Omental fat pad (tissue), 4 donors: ENCODE data around the gene ATP5ME. TPM values are rescaled to one million over a fixed set of nuclear protein-coding genes. Genes with fewer than 3 reads are reported as not detected.
"Not testable (repeated sequence)": the region's sequence is repeated elsewhere in the genome, so short reads cannot be mapped to it uniquely, and the experiment has no call there.

Experiments used
- ATAC-seq: fragments of 150-250 bp; one replicate; pipeline ENCODE4 v1.9.1; 2016; ENCODE audit warnings: mild to moderate bottlenecking, moderate library complexity; ENCODE audit not compliant: low FRiP score
- DNase-seq: peaks from one replicate; pipeline ENCODE4 v3.0.0-alpha.2; 2019; ENCODE audit warnings: low spot score
- CTCF ChIP-seq, 3 donors: fragments of 450-650 bp; IDR thresholded peaks; one replicate each; pipeline ENCODE4 v1.5.1; 2016 to 2017; ENCODE audit warnings: antibody characterized with exemption in 3 of 3, mild to moderate bottlenecking in 3 of 3, moderate library complexity in 2 of 3
- total RNA-seq, 4 donors: library from RNA; depleted of rRNA; stranded (reverse); fragments of >200 nt; gene quantifications; one replicate each; pipeline ENCODE4 v1.1.0, GENCODE V29; 2016

The ATP5ME gene
- total RNA-seq, 4 donors from 2014 or later: 54.3 to 147 (median 107) TPM

- TF ChIP-seq CTCF (IDR thresholded peaks at IDR 0.05): no peak
- no peak for DNase-seq
- ATAC-seq: no peak
Measured at GRCh38 chr4:637536-638280, 36.4 kb downstream of the ATP5ME start.

GRCh38 chr4:636628-637159 lies 37.4 kb downstream of the ATP5ME start:
- TF ChIP-seq CTCF (IDR thresholded peaks at IDR 0.05): no peak
- DNase-seq: no peak
- ATAC-seq: no peak

- ATAC-seq (no peak), DNase-seq (no peak)
- no peak for TF ChIP-seq CTCF (IDR thresholded peaks at IDR 0.05)
Measured at GRCh38 chr4:635851-636627, 38.0 kb downstream of the ATP5ME start.

GRCh38 chr4:635066-635835 lies 38.8 kb downstream of the ATP5ME start:
- ATAC-seq, DNase-seq: not testable (repeated sequence)

- DNase-seq: no peak
- ATAC-seq: no peak
- no peak for TF ChIP-seq CTCF (IDR thresholded peaks at IDR 0.05)
Measured at GRCh38 chr4:634599-634985, 39.5 kb downstream of the ATP5ME start.

GRCh38 chr4:633976-634598 lies 40.0 kb downstream of the ATP5ME start:
- ATAC-seq: no peak
- no peak for TF ChIP-seq CTCF (IDR thresholded peaks at IDR 0.05)
- no peak for DNase-seq

GRCh38 chr4:633406-633805 lies 40.7 kb downstream of the ATP5ME start:
- no peak for TF ChIP-seq CTCF (IDR thresholded peaks at IDR 0.05)
- no peak for DNase-seq
- no peak for ATAC-seq
